H9 (cell line): ENCODE measurements around the gene EPB41L2. TPM values are rescaled to one million over a fixed set of nuclear protein-coding genes. Genes with fewer than 3 reads are reported as not detected.
A peak's percentile ranks its signal among the peaks of the same experiment; 100 is the strongest.

Source experiments
- DNase-seq: peaks from one replicate; pipeline ENCODE4 v3.0.0-alpha.2; 2017
- H2AFZ ChIP-seq: one replicate; pipeline ENCODE4 v1.6.1; 2013; ENCODE audit warnings: mild to moderate bottlenecking, low read length, control low read depth, moderate library complexity
- H2AK5ac ChIP-seq: 2 replicates; pipeline ENCODE4 v1.6.1; 2013; ENCODE audit warnings: low read length, control low read depth, mixed read lengths; ENCODE audit not compliant: insufficient read length
- H2BK120ac ChIP-seq: one replicate; pipeline ENCODE4 v1.6.1; 2013; ENCODE audit warnings: low read depth, mild to moderate bottlenecking, low read length, control low read depth, inconsistent platforms; ENCODE audit not compliant: poor library complexity, severe bottlenecking
- H2BK12ac ChIP-seq: 2 replicates; pipeline ENCODE4 v1.6.1; 2013; ENCODE audit warnings: low read length, control low read depth, mixed read lengths, low read depth; ENCODE audit not compliant: insufficient read length
- H2BK15ac ChIP-seq: 2 replicates; pipeline ENCODE4 v1.6.1; 2013; ENCODE audit warnings: low read depth, low read length, control low read depth
- H2BK20ac ChIP-seq: one replicate; pipeline ENCODE4 v1.6.1; 2013; ENCODE audit warnings: low read depth, mild to moderate bottlenecking, low read length, control low read depth, inconsistent platforms; ENCODE audit not compliant: poor library complexity, severe bottlenecking
- H2BK5ac ChIP-seq: 2 replicates; pipeline ENCODE4 v1.6.1; 2013; ENCODE audit warnings: low read length, control low read depth, mixed read lengths; ENCODE audit not compliant: insufficient read length
- H3K14ac ChIP-seq: 2 replicates; pipeline ENCODE4 v1.6.1; 2013; ENCODE audit warnings: low read length, control low read depth; ENCODE audit not compliant: insufficient read depth
- H3K18ac ChIP-seq: 2 replicates; pipeline ENCODE4 v1.6.1; 2013; ENCODE audit warnings: low read depth, mild to moderate bottlenecking, mixed read lengths, low read length, control low read depth; ENCODE audit not compliant: insufficient read length
- H3K23ac ChIP-seq: 2 replicates; pipeline ENCODE4 v1.6.1; 2013; ENCODE audit warnings: low read length, control low read depth, mixed read lengths, low read depth; ENCODE audit not compliant: insufficient read length
- H3K23me2 ChIP-seq: 2 replicates; pipeline ENCODE4 v1.6.1; 2013; ENCODE audit warnings: low read depth, mild to moderate bottlenecking, mixed read lengths, low read length, control low read depth; ENCODE audit not compliant: insufficient read length, poor library complexity, severe bottlenecking
- H3K27ac ChIP-seq: 2 replicates; pipeline ENCODE4 v1.5.1; 2013; ENCODE audit warnings: low read length, control low read depth, mixed read lengths, low read depth; ENCODE audit not compliant: insufficient read length
- H3K27me3 ChIP-seq: 2 replicates; pipeline ENCODE4 v1.6.1; 2013; ENCODE audit warnings: low read length, control low read depth, inconsistent platforms; ENCODE audit not compliant: insufficient read depth
- H3K4ac ChIP-seq: 2 replicates; pipeline ENCODE4 v1.6.1; 2013; ENCODE audit warnings: low read depth, mild to moderate bottlenecking, control low read depth, inconsistent platforms, low read length, moderate library complexity
- H3K4me1 ChIP-seq: 2 replicates; pipeline ENCODE4 v1.6.1; 2013; ENCODE audit warnings: low read length, control low read depth, inconsistent platforms; ENCODE audit not compliant: insufficient read depth
- H3K4me2 ChIP-seq: 2 replicates; pipeline ENCODE4 v1.6.1; 2013; ENCODE audit warnings: low read length, control low read depth, mixed read lengths; ENCODE audit not compliant: insufficient read length, insufficient read depth
- H3K56ac ChIP-seq: 2 replicates; pipeline ENCODE4 v1.6.1; 2013; ENCODE audit warnings: low read depth, mild to moderate bottlenecking, mixed read lengths, low read length, control low read depth; ENCODE audit not compliant: insufficient read length
- H3K79me1 ChIP-seq: 2 replicates; pipeline ENCODE4 v1.6.1; 2013; ENCODE audit warnings: low read depth, mild to moderate bottlenecking, moderate library complexity, low read length, control low read depth, inconsistent platforms; ENCODE audit not compliant: insufficient read depth, poor library complexity, severe bottlenecking
- H3K79me2 ChIP-seq: 2 replicates; pipeline ENCODE4 v1.6.1; 2013; ENCODE audit warnings: low read length, control low read depth, inconsistent platforms; ENCODE audit not compliant: insufficient read depth
- H3K9ac ChIP-seq: 2 replicates; pipeline ENCODE4 v1.6.1; 2013; ENCODE audit warnings: low read length, control low read depth, mixed read lengths; ENCODE audit not compliant: insufficient read length; ENCODE audit errors: extremely low read depth
- H3K9me3 ChIP-seq: one replicate; pipeline ENCODE4 v1.6.1; 2013; ENCODE audit warnings: low read depth, low read length, inconsistent platforms; ENCODE audit not compliant: control insufficient read depth
- H3T11ph ChIP-seq: one replicate; pipeline ENCODE4 v1.6.1; 2013; ENCODE audit warnings: mild to moderate bottlenecking, low read length, control low read depth, inconsistent platforms
- H4K20me1 ChIP-seq: one replicate; pipeline ENCODE4 v1.6.1; 2013; ENCODE audit not compliant: control insufficient read depth, insufficient read length, insufficient read depth
- H4K5ac ChIP-seq: 2 replicates; pipeline ENCODE4 v1.6.1; 2013; ENCODE audit warnings: low read depth, mild to moderate bottlenecking, mixed read lengths, low read length, control low read depth; ENCODE audit not compliant: insufficient read length
- H4K8ac ChIP-seq: replicated peaks from 2 replicates; pipeline ENCODE4 v1.6.1; 2013; ENCODE audit warnings: low read length, control low read depth, mixed read lengths, low read depth; ENCODE audit not compliant: insufficient read length
- H4K91ac ChIP-seq: 2 replicates; pipeline ENCODE4 v1.6.1; 2013; ENCODE audit warnings: low read depth, mild to moderate bottlenecking, moderate library complexity, mixed read lengths, low read length, control low read depth; ENCODE audit not compliant: insufficient read length
- H3K27ac Mint-ChIP-seq, 3 experiments: 2 replicates in 2 of 3; 3 replicates in 1 of 3; pipeline ENCODE4 v1.8.0; 2020 to 2021; ENCODE audit warnings: mixed read lengths in 3 of 3, mild to moderate bottlenecking in 1 of 3, moderate library complexity in 1 of 3
- H3K27me3 Mint-ChIP-seq: 2 replicates; pipeline ENCODE4 v1.8.0; 2021; ENCODE audit warnings: low read depth, mild to moderate bottlenecking, moderate library complexity, mixed read lengths
- H3K36me3 Mint-ChIP-seq, 3 experiments: 2 replicates in 2 of 3; 3 replicates in 1 of 3; pipeline ENCODE4 v1.8.0; 2020 to 2021; ENCODE audit warnings: low read depth in 3 of 3, mixed read lengths in 3 of 3; ENCODE audit not compliant: insufficient read depth in 1 of 3
- H3K4me1 Mint-ChIP-seq, 2 experiments: 2 replicates each; pipeline ENCODE4 v1.8.0; 2020; ENCODE audit warnings: mixed read lengths in 2 of 2
- H3K4me3 Mint-ChIP-seq, 2 experiments: 2 replicates in 1 of 2; 3 replicates in 1 of 2; pipeline ENCODE4 v1.8.0; 2020 to 2021; ENCODE audit warnings: mild to moderate bottlenecking in 2 of 2, mixed read lengths in 2 of 2, moderate library complexity in 1 of 2
- H3K9me3 Mint-ChIP-seq, 2 experiments: 2 replicates in 1 of 2; 3 replicates in 1 of 2; pipeline ENCODE4 v1.8.0; 2020; ENCODE audit warnings: mild to moderate bottlenecking in 2 of 2, mixed read lengths in 2 of 2, moderate library complexity in 1 of 2
- WGBS: extraction: QIAGEN DNeasy Blood & Tissue Kit; methylation state at CpG from one replicate; pipeline ENCODE4 v1.1.7; 2013; ENCODE audit warnings: missing lambda C conversion rate, low lambda C conversion rate, mixed read lengths; ENCODE audit not compliant: insufficient read length; ENCODE audit errors: extremely low coverage; 5-methylcytosine and 5-hydroxymethylcytosine counted together
- total RNA-seq: library from RNA; stranded (reverse); gene quantifications from 2 replicates; pipeline ENCODE4 v1.2.1, GENCODE V29; 2021
- TF ChIP-seq, protein P1 (sequence below): fragments of 200-600 bp; sonication (generic); conservative IDR thresholded peaks from 3 replicates; pipeline ENCODE4 v1.8.0; 2021; ENCODE audit warnings: antibody characterized with exemption, mild to moderate bottlenecking

The EPB41L2 gene
- total RNA-seq, 1 experiment from 2014 or later = 90.2 TPM

DNA sequence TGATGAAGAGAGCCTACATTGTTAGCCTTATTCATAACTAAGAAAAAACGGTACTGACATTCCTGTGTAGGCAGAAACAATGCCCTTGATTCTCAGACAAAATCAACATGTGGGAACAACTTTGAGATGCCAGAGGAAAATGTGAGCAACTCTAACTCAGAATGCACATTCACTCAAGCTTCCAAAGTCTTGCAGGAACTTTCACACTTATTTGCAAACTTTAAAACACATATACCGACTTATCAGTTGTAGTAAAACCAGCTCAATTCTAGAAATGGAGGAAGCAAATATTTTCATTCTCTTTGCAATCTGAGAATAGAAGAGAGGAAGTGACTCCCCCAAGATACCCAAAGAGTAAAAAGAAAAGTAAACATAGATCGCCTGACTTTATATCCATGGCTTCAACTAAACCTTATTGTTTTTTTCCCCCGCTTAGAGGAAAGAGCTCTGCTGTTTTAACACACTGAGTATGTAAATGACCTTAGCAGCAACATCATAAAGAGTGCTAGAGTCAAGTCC is 117.6 kb downstream of the EPB41L2 start:
- no peaks in the 10 kb centered on the region for H3K79me2 ChIP-seq
- no peaks in the 10 kb centered on the region for H3K23me2 ChIP-seq
- no peak overlapping the region for H2BK15ac ChIP-seq
- no peak overlapping the region for H3K14ac ChIP-seq
- no peak overlapping the region for H4K91ac ChIP-seq
- H3K27me3 Mint-ChIP-seq = no peaks in the 10 kb centered on the region
- H2BK12ac ChIP-seq = no peak overlapping the region
- H3K36me3 Mint-ChIP-seq = peaks cover 0 to 5% (median 3%) of the 10 kb centered on the region in 3 experiments; a peak in 3 of 7 replicates
- no peak overlapping the region for H2AK5ac ChIP-seq
- no peaks in the 10 kb centered on the region for H3K9me3 Mint-ChIP-seq
- H3K27ac Mint-ChIP-seq = peak overlapping the region in 2 of 3 experiments; percentile 36 to 69; a peak in 3 of 7 replicates
- no peak overlapping the region for H3T11ph ChIP-seq
- no peaks in the 10 kb centered on the region for H4K20me1 ChIP-seq
- H3K27me3 ChIP-seq = no peaks in the 10 kb centered on the region
- H3K4me1 Mint-ChIP-seq = peaks cover 17 to 21% of the 10 kb centered on the region in 2 experiments
- no peak overlapping the region for H3K27ac ChIP-seq
- H3K4me1 ChIP-seq = peaks cover 6% of the 10 kb centered on the region; the same call in 1 of the 2 replicates
- no peak overlapping the region for H4K8ac ChIP-seq
- no peak overlapping the region for H2AFZ ChIP-seq
- no peaks in the 10 kb centered on the region for H3K9me3 ChIP-seq
- no peak overlapping the region for H2BK120ac ChIP-seq
- H3K4me2 ChIP-seq = no peak overlapping the region
- H3K4ac ChIP-seq = no peak overlapping the region
- H3K4me3 Mint-ChIP-seq = no peak overlapping the region
- H2BK20ac ChIP-seq = no peak overlapping the region
- TF ChIP-seq, protein P1, sequence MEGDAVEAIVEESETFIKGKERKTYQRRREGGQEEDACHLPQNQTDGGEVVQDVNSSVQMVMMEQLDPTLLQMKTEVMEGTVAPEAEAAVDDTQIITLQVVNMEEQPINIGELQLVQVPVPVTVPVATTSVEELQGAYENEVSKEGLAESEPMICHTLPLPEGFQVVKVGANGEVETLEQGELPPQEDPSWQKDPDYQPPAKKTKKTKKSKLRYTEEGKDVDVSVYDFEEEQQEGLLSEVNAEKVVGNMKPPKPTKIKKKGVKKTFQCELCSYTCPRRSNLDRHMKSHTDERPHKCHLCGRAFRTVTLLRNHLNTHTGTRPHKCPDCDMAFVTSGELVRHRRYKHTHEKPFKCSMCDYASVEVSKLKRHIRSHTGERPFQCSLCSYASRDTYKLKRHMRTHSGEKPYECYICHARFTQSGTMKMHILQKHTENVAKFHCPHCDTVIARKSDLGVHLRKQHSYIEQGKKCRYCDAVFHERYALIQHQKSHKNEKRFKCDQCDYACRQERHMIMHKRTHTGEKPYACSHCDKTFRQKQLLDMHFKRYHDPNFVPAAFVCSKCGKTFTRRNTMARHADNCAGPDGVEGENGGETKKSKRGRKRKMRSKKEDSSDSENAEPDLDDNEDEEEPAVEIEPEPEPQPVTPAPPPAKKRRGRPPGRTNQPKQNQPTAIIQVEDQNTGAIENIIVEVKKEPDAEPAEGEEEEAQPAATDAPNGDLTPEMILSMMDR = no peak
- no peak overlapping the region for H4K5ac ChIP-seq
- no peak overlapping the region for H3K56ac ChIP-seq
- no peak overlapping the region for H3K23ac ChIP-seq
- no peaks in the 10 kb centered on the region for H3K79me1 ChIP-seq
- H2BK5ac ChIP-seq = no peak overlapping the region
- H3K9ac ChIP-seq = no peak overlapping the region
- WGBS = no CpG with 5 or more reads among the region's 4 CpGs
- no peak for DNase-seq
- no peak overlapping the region for H3K18ac ChIP-seq
